ENCODE measurements around the gene VDR. TPM values are rescaled to one million over a fixed set of nuclear protein-coding genes. Genes with fewer than 3 reads are reported as not detected.
"Not testable (repeated sequence)": the region's sequence is repeated elsewhere in the genome, so short reads cannot be mapped to it uniquely, and the experiment has no call there.

The VDR gene
- total and polyA plus RNA-seq, 2 experiments from 2014 or later = 23.9 to 30.5 TPM

DNA sequence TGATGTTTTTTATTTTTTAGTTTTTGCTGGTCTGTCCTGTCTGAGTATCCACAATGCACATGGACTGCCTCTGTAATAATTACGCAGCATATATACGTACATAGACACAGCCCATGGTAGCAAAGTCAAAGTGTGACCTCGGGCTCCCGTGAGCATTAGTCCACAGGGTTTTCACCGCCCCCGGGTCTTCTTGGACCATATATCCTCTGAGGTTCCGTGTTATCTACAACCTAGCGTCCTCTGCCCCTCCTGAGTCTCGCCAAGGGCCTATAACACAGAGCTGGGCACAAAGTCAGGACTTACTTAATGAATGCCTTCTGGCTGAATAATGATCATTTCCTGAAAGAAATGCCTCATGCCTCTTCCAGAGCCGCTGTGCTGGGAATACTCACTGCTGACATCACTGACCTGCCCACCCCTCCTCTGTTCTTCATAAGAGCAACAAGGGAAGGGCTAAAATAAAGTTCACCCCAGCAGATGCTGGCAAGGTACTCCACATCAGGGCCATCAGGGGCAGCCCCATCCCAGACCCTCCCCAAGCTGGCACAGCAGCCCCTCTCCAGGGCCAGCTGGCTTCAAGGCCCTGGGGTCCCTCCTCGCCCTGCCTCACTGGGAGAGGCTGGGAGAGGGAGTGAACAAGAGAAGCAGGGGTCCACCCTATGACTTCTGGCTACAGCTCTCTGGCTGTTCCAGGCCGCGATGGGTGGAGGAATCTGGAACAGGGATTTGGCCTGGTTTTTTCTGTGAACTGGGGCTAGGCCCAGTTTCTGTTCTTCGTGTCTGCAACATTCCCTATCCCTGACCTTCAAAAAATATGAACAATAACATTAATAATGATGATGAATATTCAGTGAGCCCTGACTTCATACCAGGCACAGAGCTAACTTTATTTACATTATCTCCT lies 93.0 kb downstream of the VDR start:
- H3K4me3 ChIP-seq = peak overlapping the region; percentile 54
- no peaks in the 10 kb centered on the region for H3K36me3 ChIP-seq (ENCODE audit: low read depth)
- peak overlapping the region; percentile 85 for H3K9ac ChIP-seq
- H3K27ac ChIP-seq = peak overlapping the region; percentile 99
- peak overlapping the region; percentile 81 for H3K4me2 ChIP-seq (ENCODE audit: unreplicated experiment)
- TF ChIP-seq EZH2 (IDR thresholded peaks at IDR 0.05; ENCODE audit: insufficient read depth, poor library complexity, severe bottlenecking) = no peak
- TF ChIP-seq EZH2phosphoT487 (IDR thresholded peaks at IDR 0.05; ENCODE audit: insufficient read depth, low read depth) = no peak
- H2AFZ ChIP-seq = no peak overlapping the region
- H3K79me2 ChIP-seq (ENCODE audit: insufficient read depth) = peaks cover 94% of the 10 kb centered on the region
- no peaks in the 10 kb centered on the region for H3K27me3 ChIP-seq (replicated peaks; ENCODE audit: insufficient read depth)
- no peaks in the 10 kb centered on the region for H3K9me3 ChIP-seq (ENCODE audit: low read depth)
- no peaks in the 10 kb centered on the region for H3K9me2 ChIP-seq (ENCODE audit: insufficient read depth)
- peaks cover 76% of the 10 kb centered on the region for H3F3A ChIP-seq (ENCODE audit: insufficient read depth)
- WGBS, 2 experiments (ENCODE audit: low coverage in 1 of 2, low lambda C conversion rate in 2 of 2, missing lambda C conversion rate in 2 of 2) = 2 to 3% methylated on average over 14 of the region's 14 CpGs
- H4K20me1 ChIP-seq (ENCODE audit: insufficient read depth) = peaks cover 6% of the 10 kb centered on the region; the same call in 1 of the 2 replicates
- peak; percentile 92 for DNase-seq
- H3K4me1 ChIP-seq (ENCODE audit: insufficient read depth) = peaks cover 86% of the 10 kb centered on the region
- in situ Hi-C loops (cut with MboI) = no loop called here

DNA sequence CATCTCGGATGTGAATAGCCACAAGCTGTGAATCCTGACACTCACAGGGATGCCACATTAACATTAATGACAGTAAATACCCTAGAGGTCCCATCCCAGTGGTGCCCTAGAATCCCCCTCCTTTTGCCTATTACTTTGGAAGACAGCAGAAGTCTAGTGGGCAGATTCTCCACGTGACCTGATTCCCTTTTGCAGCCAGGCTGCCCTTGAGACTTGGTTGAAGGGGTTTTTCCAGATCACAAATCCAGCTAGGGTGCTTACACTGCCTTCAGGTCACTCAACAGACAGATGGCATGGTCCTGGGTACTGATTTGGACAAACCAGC lies 93.8 kb downstream of the VDR start:
- Histone ChIP-seq H3F3A (ENCODE audit: insufficient read depth) (peaks cover 75% of the 10 kb centered on the region), H3K36me3 (ENCODE audit: low read depth) (no peaks in the 10 kb centered on the region), H3K4me3 (peak overlapping the region; percentile 54; the same call in 1 of the 2 replicates), H4K20me1 (ENCODE audit: insufficient read depth) (peaks cover 6% of the 10 kb centered on the region; the same call in 1 of the 2 replicates), H3K9me3 (ENCODE audit: low read depth) (no peaks in the 10 kb centered on the region), H3K4me1 (ENCODE audit: insufficient read depth) (peaks cover 84% of the 10 kb centered on the region), H3K27ac (peak overlapping the region; percentile 99), H3K9ac (peak overlapping the region; percentile 85), H2AFZ (no peak overlapping the region), H3K27me3 (replicated peaks; ENCODE audit: insufficient read depth) (no peaks in the 10 kb centered on the region), H3K9me2 (ENCODE audit: insufficient read depth) (no peaks in the 10 kb centered on the region), H3K79me2 (ENCODE audit: insufficient read depth) (peaks cover 94% of the 10 kb centered on the region), H3K4me2 (ENCODE audit: unreplicated experiment) (peak overlapping the region; percentile 81)
- WGBS, 2 experiments (ENCODE audit: low coverage in 1 of 2, low lambda C conversion rate in 2 of 2, missing lambda C conversion rate in 2 of 2) = 45 to 66% methylated on average over 2 of the region's 2 CpGs
- no peak for TF ChIP-seq EZH2phosphoT487 (IDR thresholded peaks at IDR 0.05; ENCODE audit: insufficient read depth, low read depth)
- TF ChIP-seq EZH2 (IDR thresholded peaks at IDR 0.05; ENCODE audit: insufficient read depth, poor library complexity, severe bottlenecking) = no peak
- DNase-seq = no peak
- in situ Hi-C loops (cut with MboI) = no loop called here

DNA sequence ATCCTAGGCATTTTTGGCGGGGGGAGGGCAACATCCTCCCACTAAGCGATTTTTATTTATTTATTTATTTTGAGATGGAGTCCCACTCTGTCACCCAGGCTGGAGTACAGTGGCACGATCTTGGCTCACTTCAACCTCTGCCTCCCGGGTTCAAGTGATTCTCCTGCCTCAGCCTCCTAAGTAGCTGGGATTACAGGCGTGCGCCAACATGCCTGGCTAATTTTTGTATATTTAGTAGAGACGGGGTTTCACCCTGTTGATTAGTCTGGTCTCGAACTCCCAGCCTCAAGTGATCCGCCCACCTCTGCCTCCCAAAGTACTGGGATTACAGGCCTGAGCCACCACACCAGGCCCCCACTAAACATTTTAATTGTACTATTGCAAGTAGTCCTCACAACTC lies 95.3 kb downstream of the VDR start:
- H3K9me2 ChIP-seq (ENCODE audit: insufficient read depth); H3K4me2 ChIP-seq (ENCODE audit: unreplicated experiment); H3K36me3 ChIP-seq (ENCODE audit: low read depth); H2AFZ ChIP-seq; H3K4me3 ChIP-seq; in situ Hi-C loops (cut with MboI); DNase-seq; H3K27me3 ChIP-seq (replicated peaks; ENCODE audit: insufficient read depth); H3K9me3 ChIP-seq (ENCODE audit: low read depth); H4K20me1 ChIP-seq (ENCODE audit: insufficient read depth): not testable (repeated sequence)
- peaks cover 60% of the 10 kb centered on the region for H3F3A ChIP-seq (ENCODE audit: insufficient read depth)
- peaks cover 94% of the 10 kb centered on the region for H3K79me2 ChIP-seq (ENCODE audit: insufficient read depth)
- peak overlapping the region; percentile 99 for H3K27ac ChIP-seq
- peak overlapping the region; percentile 85 for H3K9ac ChIP-seq
- 72 to 75% methylated on average over 9 of the region's 9 CpGs for WGBS, 2 experiments (ENCODE audit: low coverage in 1 of 2, low lambda C conversion rate in 2 of 2, missing lambda C conversion rate in 2 of 2)
- peaks cover 83% of the 10 kb centered on the region for H3K4me1 ChIP-seq (ENCODE audit: insufficient read depth)

DNA sequence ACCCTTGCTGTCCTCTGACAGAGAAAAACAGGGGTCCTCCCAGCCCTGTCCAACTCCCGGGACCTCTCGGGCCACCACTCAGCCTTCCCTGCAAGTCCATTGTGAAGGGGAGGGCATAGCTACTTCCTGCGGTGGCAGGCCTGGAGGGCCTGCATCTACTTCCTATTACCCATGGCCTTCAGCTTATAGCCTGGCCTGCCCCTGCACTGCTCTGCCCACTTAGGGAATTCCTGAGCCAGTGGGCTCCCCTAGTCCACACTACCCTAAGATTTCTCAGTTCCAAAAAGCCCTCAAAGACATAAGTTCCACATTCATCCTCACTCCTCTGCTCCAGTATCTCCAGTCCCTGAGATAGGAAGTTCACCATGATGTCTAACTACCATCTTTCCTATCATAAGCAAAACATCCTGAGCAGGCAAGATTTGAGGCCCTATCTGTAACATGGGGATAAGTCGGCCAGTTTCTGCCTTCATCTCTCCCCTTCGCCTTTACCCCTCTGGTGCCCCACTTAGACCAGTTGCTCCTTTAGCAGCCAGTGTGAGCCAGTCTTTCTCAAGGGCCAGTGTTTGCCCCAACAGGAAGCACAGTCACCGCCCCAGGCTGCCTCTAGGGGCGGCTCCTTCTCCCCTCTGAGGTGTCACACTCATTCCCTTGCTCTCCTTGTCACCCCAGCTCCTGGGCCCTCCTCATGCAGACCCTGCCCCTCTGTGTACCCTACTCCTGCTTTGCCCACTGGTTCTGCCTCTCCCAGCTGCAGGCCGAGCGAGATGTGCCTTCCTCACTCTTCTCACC lies 96.0 kb downstream of the VDR start:
- Histone ChIP-seq H2AFZ (no peak overlapping the region), H3K4me1 (ENCODE audit: insufficient read depth) (peaks cover 76% of the 10 kb centered on the region), H3K9ac (peak overlapping the region; percentile 85), H3K36me3 (ENCODE audit: low read depth) (peaks cover 3% of the 10 kb centered on the region; the same call in 1 of the 2 replicates), H3K27ac (peak overlapping the region; percentile 99), H3K9me3 (ENCODE audit: low read depth) (no peaks in the 10 kb centered on the region), H3K79me2 (ENCODE audit: insufficient read depth) (peaks cover 94% of the 10 kb centered on the region), H3K9me2 (ENCODE audit: insufficient read depth) (no peaks in the 10 kb centered on the region), H3K27me3 (replicated peaks; ENCODE audit: insufficient read depth) (no peaks in the 10 kb centered on the region), H4K20me1 (ENCODE audit: insufficient read depth) (peaks cover 6% of the 10 kb centered on the region; the same call in 1 of the 2 replicates), H3K4me2 (ENCODE audit: unreplicated experiment) (peak overlapping the region; percentile 51), H3K4me3 (no peak overlapping the region; the same call in 1 of the 2 replicates), H3F3A (ENCODE audit: insufficient read depth) (peaks cover 53% of the 10 kb centered on the region)
- TF ChIP-seq EZH2 (IDR thresholded peaks at IDR 0.05; ENCODE audit: insufficient read depth, poor library complexity, severe bottlenecking) (no peak), EZH2phosphoT487 (IDR thresholded peaks at IDR 0.05; ENCODE audit: insufficient read depth, low read depth) (no peak)
- in situ Hi-C loops (cut with MboI) = no loop called here
- peak; percentile 80 for DNase-seq
- WGBS, 2 experiments (ENCODE audit: low coverage in 1 of 2, low lambda C conversion rate in 2 of 2, missing lambda C conversion rate in 2 of 2) = 60% methylated on average over 9 of the region's 9 CpGs

Measured in GM23248 (cell line).